ENCODE measurements around the gene PTPRN2. TPM values are rescaled to one million over a fixed set of nuclear protein-coding genes. Genes with fewer than 3 reads are reported as not detected.

PTPRN2 gene
- total RNA-seq, 1 experiment from 2014 or later, result 2.1 TPM

DNA sequence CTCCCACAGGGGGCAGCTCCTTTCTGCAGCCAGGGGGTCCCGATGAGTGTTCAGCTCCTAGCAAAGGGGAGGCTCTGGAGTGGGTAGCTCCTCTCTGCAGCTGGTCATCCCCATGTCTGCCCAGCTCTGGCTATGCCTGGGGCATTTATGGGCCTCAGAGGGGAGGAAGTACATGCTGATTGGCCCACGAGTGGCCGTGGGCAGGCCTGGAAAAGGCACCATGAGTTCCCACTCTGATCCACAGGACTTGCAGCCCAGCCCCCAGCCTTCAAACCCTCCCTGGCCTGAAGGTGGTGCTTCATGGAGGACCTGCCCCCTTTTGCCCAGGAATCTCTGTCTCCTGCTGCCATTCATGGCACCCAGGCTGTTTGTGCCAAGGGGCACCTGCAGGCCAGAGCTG lies 982.0 kb downstream of the PTPRN2 start:
- no peaks in the 10 kb centered on the region for H3K27me3 ChIP-seq (ENCODE audit: insufficient read depth, low read length)
- no peak; the same call in 1 of the 2 replicates for ATAC-seq

More for the DNA sequence above, 982.0 kb downstream of the PTPRN2 start:
- Histone ChIP-seq H3K4me3 (replicated peaks in 1 of 2; ENCODE audit: low read depth in 1 of 2, low read length in 2 of 2) (no peak overlapping the region), H3K9me3 (ENCODE audit: control insufficient read depth in 1 of 2, insufficient read depth in 1 of 2, low read depth in 1 of 2, low read length in 2 of 2) (no peaks in the 10 kb centered on the region), H4K20me1 (ENCODE audit: insufficient read depth) (no peaks in the 10 kb centered on the region), H3K4me1 (ENCODE audit: control insufficient read depth in 1 of 2, insufficient read depth in 2 of 2, low read length in 2 of 2) (no peaks in the 10 kb centered on the region), H2AFZ (ENCODE audit: low read depth, low read length, poor library complexity, severe bottlenecking) (no peak overlapping the region), H3K4me2 (ENCODE audit: low read length) (no peak overlapping the region), H3K27ac (ENCODE audit: low read depth, low read length) (no peak overlapping the region), H3K9me2 (ENCODE audit: insufficient read depth) (no peaks in the 10 kb centered on the region), H3K9ac (ENCODE audit: low read length) (no peak overlapping the region), H3K36me3 (ENCODE audit: control insufficient read depth in 1 of 2, insufficient read depth in 2 of 2, low read length in 2 of 2) (no peaks in the 10 kb centered on the region; a peak in 1 of 4 replicates), H3K79me2 (ENCODE audit: insufficient read depth, low read length) (no peaks in the 10 kb centered on the region)
- ChIA-PET RAD21 (ENCODE audit: low non-redundant PET in 1 of 2, low total read pairs in 2 of 2, uncharacterized antibody in 2 of 2, unreplicated experiment in 2 of 2) (no interaction called here), CTCF (no interaction called here), POLR2A (no interaction called here)
- intact Hi-C loops (cut with micrococcal nuclease), result no loop called here
- BruUV-seq (replicated peaks), result no TSS peak
- no peak for DNase-seq (ENCODE audit: low read depth, low spot score)
- TF ChIP-seq JUND (IDR thresholded peaks at IDR 0.05) (no peak), REST (IDR thresholded peaks at IDR 0.05; ENCODE audit: low read depth) (no peak), POLR2AphosphoS5 (IDR thresholded peaks at IDR 0.05; ENCODE audit: low read depth, low read length) (no peak), ZFX (IDR thresholded peaks at IDR 0.05) (no peak), FOSL1 (IDR thresholded peaks at IDR 0.05; ENCODE audit: low read depth) (no peak), CTCF (IDR thresholded peaks at IDR 0.05 in 2 of 3, conservative IDR thresholded peaks at IDR 0.05 in 1 of 3; ENCODE audit: borderline replicate concordance in 1 of 3, insufficient read depth in 1 of 3, low read depth in 2 of 3, low read length in 2 of 3) (no peak), ELF1 (IDR thresholded peaks at IDR 0.05; ENCODE audit: borderline replicate concordance, low read depth) (no peak)
- TF ChIP-seq, protein P1, sequence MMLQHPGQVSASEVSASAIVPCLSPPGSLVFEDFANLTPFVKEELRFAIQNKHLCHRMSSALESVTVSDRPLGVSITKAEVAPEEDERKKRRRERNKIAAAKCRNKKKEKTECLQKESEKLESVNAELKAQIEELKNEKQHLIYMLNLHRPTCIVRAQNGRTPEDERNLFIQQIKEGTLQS (IDR thresholded peaks at IDR 0.05), result no peak
